Osteoblast (primary cell): ENCODE results near the gene PPP2R5E. TPM values are rescaled to one million over a fixed set of nuclear protein-coding genes. Genes with fewer than 3 reads are reported as not detected.
"Not testable (repeated sequence)": the region's sequence is repeated elsewhere in the genome, so short reads cannot be mapped to it uniquely, and the experiment has no call there.

Experiments
- DNase-seq: peaks from one replicate; pipeline ENCODE4 v3.0.0; 2011; ENCODE audit warnings: low spot score, mixed read lengths; ENCODE audit not compliant: insufficient read length; ENCODE audit errors: missing footprints
- H2AFZ ChIP-seq: 2 replicates; pipeline ENCODE4 v1.6.0; 2011; ENCODE audit warnings: mild to moderate bottlenecking, low read length
- H3K27ac ChIP-seq: 2 replicates; pipeline ENCODE4 v1.5.1; 2011; ENCODE audit warnings: mild to moderate bottlenecking, low read depth, low read length, moderate library complexity
- H3K27me3 ChIP-seq: 2 replicates; pipeline ENCODE4 v1.6.0; 2012; ENCODE audit warnings: mild to moderate bottlenecking, control low read depth, inconsistent platforms, low read length, moderate library complexity; ENCODE audit not compliant: insufficient read depth
- H3K36me3 ChIP-seq: 2 replicates; pipeline ENCODE4 v1.5.1; 2011; ENCODE audit warnings: mild to moderate bottlenecking, low read length, control low read depth, moderate library complexity; ENCODE audit not compliant: insufficient read depth
- H3K4me1 ChIP-seq: 2 replicates; pipeline ENCODE4 v1.5.1; 2011; ENCODE audit warnings: mild to moderate bottlenecking, low read length, control low read depth, moderate library complexity; ENCODE audit not compliant: insufficient read depth
- H3K4me2 ChIP-seq: 2 replicates; pipeline ENCODE4 v1.6.0; 2011; ENCODE audit warnings: mild to moderate bottlenecking, low read length; ENCODE audit not compliant: insufficient read depth
- H3K4me3 ChIP-seq: fragments of 200-600 bp; sonication (generic); 3 replicates; pipeline ENCODE4 v1.5.1; 2012; ENCODE audit warnings: mild to moderate bottlenecking, low read length, inconsistent platforms; ENCODE audit not compliant: insufficient read depth
- H3K79me2 ChIP-seq: 2 replicates; pipeline ENCODE4 v1.6.0; 2012; ENCODE audit warnings: mild to moderate bottlenecking, low read length, control low read depth, inconsistent platforms; ENCODE audit not compliant: insufficient read depth
- H3K9me3 ChIP-seq: 2 replicates; pipeline ENCODE4 v1.5.1; 2011; ENCODE audit warnings: low read depth, low read length, control low read depth
- H4K20me1 ChIP-seq: 2 replicates; pipeline ENCODE4 v1.6.0; 2012; ENCODE audit warnings: mild to moderate bottlenecking, low read length, control low read depth; ENCODE audit not compliant: insufficient read depth
- total RNA-seq: library from RNA; depleted of rRNA; stranded (reverse); fragments of >200 nt; gene quantifications from 2 replicates; pipeline ENCODE4 v1.2.3, GENCODE V29; 2012
- TF ChIP-seq, protein P1 (sequence below): IDR thresholded peaks from 2 replicates; pipeline ENCODE4 v1.5.1; 2011; ENCODE audit warnings: mild to moderate bottlenecking, low read depth, low read length, moderate library complexity; ENCODE audit errors: extremely low read depth

PPP2R5E gene
- 25.6 and 29.3 TPM in 2 replicates for total RNA-seq

DNA sequence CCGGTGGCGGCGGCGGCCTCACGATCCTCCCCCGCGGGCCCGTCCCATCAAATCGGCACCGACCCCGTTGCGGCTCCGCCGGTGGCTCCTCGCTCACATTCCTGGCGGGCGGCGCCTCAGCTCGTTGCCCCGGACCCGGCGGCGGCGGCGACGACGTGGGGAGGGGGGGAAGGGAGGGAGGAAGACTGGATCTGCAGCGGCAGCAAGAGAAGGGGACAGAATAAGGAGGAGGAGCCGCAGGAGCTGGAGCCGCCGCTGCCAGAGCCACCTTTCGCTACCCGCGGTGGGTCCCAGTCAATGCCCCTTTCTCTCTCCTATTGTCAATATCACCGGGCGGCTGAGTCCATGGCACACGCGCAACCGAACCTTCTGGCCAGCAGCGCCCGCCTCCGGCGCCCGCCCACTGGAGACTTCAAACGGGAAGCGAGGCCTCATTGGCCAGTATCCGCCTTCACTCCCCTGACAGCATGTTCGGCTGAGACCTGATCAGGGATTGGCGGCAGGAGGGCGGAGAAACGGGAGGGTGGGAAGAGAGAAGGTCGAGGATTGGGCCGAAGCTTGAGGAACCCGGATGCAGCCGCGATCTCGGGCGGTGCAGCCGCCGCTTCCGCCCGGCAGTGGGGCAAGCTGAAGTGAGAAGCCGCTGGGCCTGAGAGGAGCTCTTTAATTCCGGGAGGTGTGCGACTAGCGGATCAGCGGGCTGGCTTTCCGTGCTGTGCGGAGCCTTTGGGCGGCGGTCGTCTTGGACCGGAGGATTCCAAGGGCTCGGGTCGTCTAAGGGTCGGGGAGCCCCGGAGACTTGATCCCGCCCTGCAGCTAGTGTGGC lies at the start of gene PPP2R5E:
Gene PPP2R5E (minus strand): TSS at position 378 of the 826 bp plus-strand sequence. CDS start 3,692 bp downstream, outside the sequence.
- peaks cover 12% of the 10 kb centered on the region for H3K4me1 ChIP-seq
- peaks cover 18% of the 10 kb centered on the region for H4K20me1 ChIP-seq
- peak within 1 kb of the TSS; percentile 96 for H3K4me3 ChIP-seq
- no peaks in the 10 kb centered on the region for H3K9me3 ChIP-seq
- DNase-seq = peak; percentile 98
- H3K27me3 ChIP-seq = no peaks in the 10 kb centered on the region
- TF ChIP-seq, protein P1, sequence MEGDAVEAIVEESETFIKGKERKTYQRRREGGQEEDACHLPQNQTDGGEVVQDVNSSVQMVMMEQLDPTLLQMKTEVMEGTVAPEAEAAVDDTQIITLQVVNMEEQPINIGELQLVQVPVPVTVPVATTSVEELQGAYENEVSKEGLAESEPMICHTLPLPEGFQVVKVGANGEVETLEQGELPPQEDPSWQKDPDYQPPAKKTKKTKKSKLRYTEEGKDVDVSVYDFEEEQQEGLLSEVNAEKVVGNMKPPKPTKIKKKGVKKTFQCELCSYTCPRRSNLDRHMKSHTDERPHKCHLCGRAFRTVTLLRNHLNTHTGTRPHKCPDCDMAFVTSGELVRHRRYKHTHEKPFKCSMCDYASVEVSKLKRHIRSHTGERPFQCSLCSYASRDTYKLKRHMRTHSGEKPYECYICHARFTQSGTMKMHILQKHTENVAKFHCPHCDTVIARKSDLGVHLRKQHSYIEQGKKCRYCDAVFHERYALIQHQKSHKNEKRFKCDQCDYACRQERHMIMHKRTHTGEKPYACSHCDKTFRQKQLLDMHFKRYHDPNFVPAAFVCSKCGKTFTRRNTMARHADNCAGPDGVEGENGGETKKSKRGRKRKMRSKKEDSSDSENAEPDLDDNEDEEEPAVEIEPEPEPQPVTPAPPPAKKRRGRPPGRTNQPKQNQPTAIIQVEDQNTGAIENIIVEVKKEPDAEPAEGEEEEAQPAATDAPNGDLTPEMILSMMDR = no peak
- peak within 1 kb of the TSS; percentile 99 for H3K4me2 ChIP-seq
- peaks cover 11% of the 10 kb centered on the region for H3K36me3 ChIP-seq
- peak within 1 kb of the TSS; percentile 96 for H2AFZ ChIP-seq
- H3K79me2 ChIP-seq = peaks cover 41% of the 10 kb centered on the region
- H3K27ac ChIP-seq = peak within 1 kb of the TSS; percentile 73

DNA sequence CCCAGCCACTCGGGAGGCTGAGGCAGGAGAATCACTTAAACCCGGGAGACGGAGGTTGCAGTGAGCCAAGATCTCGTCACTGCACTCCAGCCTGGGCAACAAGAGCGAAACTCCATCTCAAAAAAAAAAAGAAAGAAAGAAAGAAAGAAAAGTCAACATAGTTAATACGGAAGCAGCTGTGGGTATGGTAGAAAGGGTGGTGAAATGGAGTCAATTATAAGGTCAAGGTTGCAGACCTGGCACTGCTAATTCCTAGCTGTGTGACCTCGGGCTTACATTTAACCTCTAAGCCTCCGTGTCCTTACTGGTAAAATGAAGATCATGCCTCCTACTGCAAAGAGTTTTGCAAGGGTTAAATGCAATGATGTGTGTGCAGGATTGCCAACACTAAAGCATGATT lies 39.9 kb upstream of the PPP2R5E start:
- H3K36me3 ChIP-seq, H3K79me2 ChIP-seq, H3K4me3 ChIP-seq, H3K27ac ChIP-seq, H3K4me1 ChIP-seq, H3K9me3 ChIP-seq, H3K27me3 ChIP-seq, H4K20me1 ChIP-seq, DNase-seq, H3K4me2 ChIP-seq, H2AFZ ChIP-seq: not testable (repeated sequence)

DNA sequence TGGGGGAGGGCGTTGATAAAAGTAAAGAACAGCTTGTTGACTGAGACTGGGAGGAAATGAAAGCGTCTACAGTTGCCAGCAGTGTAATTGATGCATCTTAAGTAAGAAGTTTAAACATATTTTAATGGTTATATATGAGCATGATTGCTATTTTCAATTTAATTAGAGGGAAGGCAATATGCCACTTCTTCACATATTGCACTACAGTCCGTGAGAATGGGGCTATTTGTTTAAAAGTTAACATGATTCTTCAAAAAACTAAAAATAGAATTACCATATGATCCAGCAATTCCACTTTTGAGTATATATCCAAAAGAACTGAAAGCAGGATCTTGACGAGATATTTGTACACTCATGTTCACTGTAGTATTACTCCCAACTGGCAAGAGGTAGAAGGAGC lies 38.3 kb upstream of the PPP2R5E start:
- no peaks in the 10 kb centered on the region for H3K79me2 ChIP-seq
- H3K36me3 ChIP-seq = no peaks in the 10 kb centered on the region
- peak overlapping the region; percentile 41 for H2AFZ ChIP-seq
- H3K27ac ChIP-seq = no peak overlapping the region
- H4K20me1 ChIP-seq = no peaks in the 10 kb centered on the region
- H3K9me3 ChIP-seq = no peaks in the 10 kb centered on the region
- H3K4me1 ChIP-seq = no peaks in the 10 kb centered on the region
- no peaks in the 10 kb centered on the region for H3K27me3 ChIP-seq
- no peak overlapping the region for H3K4me2 ChIP-seq
- no peak for DNase-seq
- H3K4me3 ChIP-seq = no peak overlapping the region
- TF ChIP-seq, protein P1 = no peak

DNA sequence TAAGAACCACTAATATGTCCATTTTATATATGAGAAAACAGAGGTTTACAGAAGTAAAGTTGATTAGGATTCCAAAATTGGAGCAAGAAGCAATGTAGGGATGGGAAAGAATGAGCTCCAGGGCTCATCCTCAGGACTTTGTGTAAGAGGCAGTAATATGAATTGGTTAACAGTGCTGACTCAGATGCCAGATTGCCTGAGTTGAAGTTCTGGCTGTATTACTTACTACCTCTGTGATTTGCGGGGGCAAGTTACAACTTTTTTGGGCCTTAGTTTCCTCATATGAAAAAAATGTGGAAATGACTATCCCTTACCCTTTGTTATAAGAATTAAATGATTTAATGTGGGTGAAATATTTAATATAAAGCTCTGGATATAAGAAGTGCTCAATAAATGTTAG lies 35.1 kb upstream of the PPP2R5E start:
- Histone ChIP-seq H2AFZ (no peak overlapping the region), H3K4me1 (no peaks in the 10 kb centered on the region), H3K27ac (no peak overlapping the region), H4K20me1 (no peaks in the 10 kb centered on the region), H3K79me2 (no peaks in the 10 kb centered on the region), H3K4me2 (no peak overlapping the region), H3K27me3 (no peaks in the 10 kb centered on the region), H3K36me3 (no peaks in the 10 kb centered on the region), H3K4me3 (no peak overlapping the region), H3K9me3 (no peaks in the 10 kb centered on the region)
- TF ChIP-seq, protein P1 = no peak
- peak; percentile 41 for DNase-seq
